Measurements from ENCODE around the gene PRKAG2.

The PRKAG2 gene

DNA sequence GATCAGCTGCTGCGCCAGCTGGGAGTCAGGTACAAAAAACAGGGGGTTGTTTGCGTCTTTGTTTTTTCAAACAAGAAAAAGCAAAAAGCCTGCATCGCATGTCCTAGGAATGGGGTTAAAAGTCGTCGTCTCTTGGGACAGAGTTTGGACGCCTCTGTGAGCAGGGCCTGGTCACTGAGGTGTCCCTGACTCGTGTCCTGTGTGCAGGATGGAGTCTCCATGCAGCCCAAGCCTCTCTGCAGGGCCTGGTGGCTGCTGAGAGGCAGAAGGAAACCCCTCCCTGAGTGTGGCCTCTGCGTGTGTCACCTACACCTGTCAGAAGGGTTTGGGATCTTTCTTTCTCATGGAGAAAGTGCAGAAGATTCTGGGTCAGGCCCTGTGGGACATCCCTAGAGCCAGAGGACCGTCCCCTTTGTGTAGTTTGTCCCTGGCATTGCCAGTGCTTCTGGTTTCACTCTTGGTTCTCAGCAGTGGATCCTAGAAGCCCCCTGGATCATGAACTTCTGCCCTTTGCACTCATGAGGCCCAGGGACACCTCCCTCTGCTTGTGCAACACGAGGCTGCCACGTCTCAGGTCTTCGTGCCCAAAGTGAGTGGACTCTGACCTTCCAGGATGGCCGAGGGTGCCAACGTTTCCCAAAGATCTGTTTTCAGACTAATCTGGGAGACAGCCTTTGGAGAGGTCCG lies 75.0 kb downstream of the PRKAG2 start:
- Histone ChIP-seq H3K9ac (no peak overlapping the region), H3K79me2 (ENCODE audit: insufficient read depth, low read depth) (no peaks in the 10 kb centered on the region), H3K4me1 (ENCODE audit: low read depth, poor library complexity, severe bottlenecking) (no peaks in the 10 kb centered on the region), H3K4me3 (IDR thresholded peaks at IDR 0.05; ENCODE audit: insufficient read depth, low read depth, low read length) (no peak overlapping the region), H3K27ac (no peak overlapping the region), H3K36me3 (ENCODE audit: insufficient read depth) (no peaks in the 10 kb centered on the region), H2AFZ (ENCODE audit: low read depth) (no peak overlapping the region), H3K27me3 (ENCODE audit: insufficient read depth, low read depth) (no peaks in the 10 kb centered on the region), H3K4me2 (no peak overlapping the region), H4K20me1 (ENCODE audit: insufficient read depth) (no peaks in the 10 kb centered on the region)
- TF ChIP-seq, protein P1, sequence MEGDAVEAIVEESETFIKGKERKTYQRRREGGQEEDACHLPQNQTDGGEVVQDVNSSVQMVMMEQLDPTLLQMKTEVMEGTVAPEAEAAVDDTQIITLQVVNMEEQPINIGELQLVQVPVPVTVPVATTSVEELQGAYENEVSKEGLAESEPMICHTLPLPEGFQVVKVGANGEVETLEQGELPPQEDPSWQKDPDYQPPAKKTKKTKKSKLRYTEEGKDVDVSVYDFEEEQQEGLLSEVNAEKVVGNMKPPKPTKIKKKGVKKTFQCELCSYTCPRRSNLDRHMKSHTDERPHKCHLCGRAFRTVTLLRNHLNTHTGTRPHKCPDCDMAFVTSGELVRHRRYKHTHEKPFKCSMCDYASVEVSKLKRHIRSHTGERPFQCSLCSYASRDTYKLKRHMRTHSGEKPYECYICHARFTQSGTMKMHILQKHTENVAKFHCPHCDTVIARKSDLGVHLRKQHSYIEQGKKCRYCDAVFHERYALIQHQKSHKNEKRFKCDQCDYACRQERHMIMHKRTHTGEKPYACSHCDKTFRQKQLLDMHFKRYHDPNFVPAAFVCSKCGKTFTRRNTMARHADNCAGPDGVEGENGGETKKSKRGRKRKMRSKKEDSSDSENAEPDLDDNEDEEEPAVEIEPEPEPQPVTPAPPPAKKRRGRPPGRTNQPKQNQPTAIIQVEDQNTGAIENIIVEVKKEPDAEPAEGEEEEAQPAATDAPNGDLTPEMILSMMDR (conservative IDR thresholded peaks at IDR 0.05; ENCODE audit: low read depth, low read length) = no peak

DNA sequence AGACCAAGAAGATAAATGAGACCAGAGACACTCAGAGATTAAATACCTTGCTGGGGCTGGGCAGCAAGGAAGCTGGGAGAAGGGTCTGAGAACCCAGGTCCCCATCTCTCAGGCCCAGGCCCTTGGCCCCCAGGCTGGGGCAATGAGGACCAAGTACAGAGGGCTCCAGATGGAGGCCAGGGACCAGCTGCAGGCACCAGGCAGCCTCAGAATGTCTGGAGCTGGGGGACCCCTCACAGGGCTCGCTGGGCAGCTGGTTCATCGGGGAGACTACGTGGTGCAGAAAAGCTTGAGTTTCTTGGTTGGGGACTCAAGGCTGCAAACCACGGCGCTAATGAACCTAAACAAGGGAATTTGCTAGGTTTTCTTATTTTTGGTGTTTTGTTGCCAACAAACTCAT lies 75.6 kb downstream of the PRKAG2 start:
- Histone ChIP-seq H3K79me2 (ENCODE audit: insufficient read depth, low read depth) (no peaks in the 10 kb centered on the region), H3K9ac (no peak overlapping the region), H3K4me3 (IDR thresholded peaks at IDR 0.05; ENCODE audit: insufficient read depth, low read depth, low read length) (no peak overlapping the region), H4K20me1 (ENCODE audit: insufficient read depth) (no peaks in the 10 kb centered on the region), H3K27ac (no peak overlapping the region), H3K4me2 (no peak overlapping the region), H3K27me3 (ENCODE audit: insufficient read depth, low read depth) (no peaks in the 10 kb centered on the region), H3K36me3 (ENCODE audit: insufficient read depth) (no peaks in the 10 kb centered on the region), H3K4me1 (ENCODE audit: low read depth, poor library complexity, severe bottlenecking) (no peaks in the 10 kb centered on the region), H2AFZ (ENCODE audit: low read depth) (no peak overlapping the region)
- TF ChIP-seq, protein P1 (conservative IDR thresholded peaks at IDR 0.05; ENCODE audit: low read depth, low read length) = no peak

- H3K27me3 ChIP-seq (ENCODE audit: insufficient read depth, low read depth) = no peaks in the 10 kb centered on the region
- no peaks in the 10 kb centered on the region for H4K20me1 ChIP-seq (ENCODE audit: insufficient read depth)
- H3K4me2 ChIP-seq = no peak overlapping the region
- TF ChIP-seq, protein P1 (conservative IDR thresholded peaks at IDR 0.05; ENCODE audit: low read depth, low read length) = no peak
- no peaks in the 10 kb centered on the region for H3K4me1 ChIP-seq (ENCODE audit: low read depth, poor library complexity, severe bottlenecking)
- H3K27ac ChIP-seq = no peak overlapping the region
- no peak overlapping the region for H3K9ac ChIP-seq
- no peak overlapping the region for H3K4me3 ChIP-seq (IDR thresholded peaks at IDR 0.05; ENCODE audit: insufficient read depth, low read depth, low read length)
- no peak overlapping the region for H2AFZ ChIP-seq (ENCODE audit: low read depth)
- H3K36me3 ChIP-seq (ENCODE audit: insufficient read depth) = no peaks in the 10 kb centered on the region
- H3K79me2 ChIP-seq (ENCODE audit: insufficient read depth, low read depth) = no peaks in the 10 kb centered on the region
These were observed 76.1 kb downstream of the PRKAG2 start for GRCh38 chr7:151800861-151801260.

DNA sequence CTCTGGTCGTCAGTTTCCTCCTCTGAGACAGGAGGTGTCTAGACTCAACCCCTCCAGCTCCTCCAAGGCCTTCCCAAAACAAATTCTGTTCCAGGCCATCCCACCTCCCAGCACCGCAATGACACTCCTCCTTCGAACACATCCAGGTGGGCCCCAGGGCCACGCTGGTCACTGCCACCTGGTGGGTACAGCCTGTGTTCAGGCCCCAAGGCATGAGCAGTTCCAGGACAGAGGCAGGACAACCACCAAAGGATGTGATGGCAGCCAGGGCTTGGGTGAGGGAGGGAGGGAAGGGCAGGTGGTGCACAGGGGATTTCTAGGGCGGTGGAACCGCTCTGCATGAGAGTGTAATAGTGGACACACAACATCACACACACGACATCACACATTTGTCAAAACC lies 76.5 kb downstream of the PRKAG2 start:
- no peaks in the 10 kb centered on the region for H3K4me1 ChIP-seq (ENCODE audit: low read depth, poor library complexity, severe bottlenecking)
- no peak overlapping the region for H2AFZ ChIP-seq (ENCODE audit: low read depth)
- H3K79me2 ChIP-seq (ENCODE audit: insufficient read depth, low read depth) = no peaks in the 10 kb centered on the region
- no peak overlapping the region for H3K9ac ChIP-seq
- no peaks in the 10 kb centered on the region for H4K20me1 ChIP-seq (ENCODE audit: insufficient read depth)
- no peak overlapping the region for H3K27ac ChIP-seq
- TF ChIP-seq, protein P1 (conservative IDR thresholded peaks at IDR 0.05; ENCODE audit: low read depth, low read length) = no peak
- no peaks in the 10 kb centered on the region for H3K36me3 ChIP-seq (ENCODE audit: insufficient read depth)
- no peaks in the 10 kb centered on the region for H3K27me3 ChIP-seq (ENCODE audit: insufficient read depth, low read depth)
- H3K4me3 ChIP-seq (IDR thresholded peaks at IDR 0.05; ENCODE audit: insufficient read depth, low read depth, low read length) = no peak overlapping the region
- no peak overlapping the region for H3K4me2 ChIP-seq
